H1 (cell line): Measurements from ENCODE around the gene FXR2. TPM values are rescaled to one million over a fixed set of nuclear protein-coding genes. Genes with fewer than 3 reads are reported as not detected.

ENCODE experiments used
- ATF2 ChIP-seq: IDR thresholded peaks from 2 replicates; pipeline ENCODE4 v1.6.1; 2012; ENCODE audit warnings: low read length, inconsistent platforms
- CEBPB ChIP-seq: IDR thresholded peaks from 2 replicates; pipeline ENCODE4 v1.6.1; 2012; ENCODE audit warnings: low read depth, low read length
- JUND ChIP-seq: IDR thresholded peaks from 2 replicates; pipeline ENCODE4 v1.6.1; 2011; ENCODE audit warnings: mild to moderate bottlenecking, improper control_type of control experiment, low read length
- POLR2A ChIP-seq, 2 experiments: IDR thresholded peaks; 1 replicate in 1 of 2; 2 replicates in 1 of 2; pipeline ENCODE4 v1.6.1; 2011; ENCODE audit warnings: low read depth in 2 of 2, low read length in 2 of 2, mild to moderate bottlenecking in 2 of 2; ENCODE audit errors: control extremely low read depth in 1 of 2
- POLR2AphosphoS5 ChIP-seq: IDR thresholded peaks from 2 replicates; pipeline ENCODE4 v1.6.1; 2011; ENCODE audit warnings: low read depth, low read length
- RBBP5 ChIP-seq: IDR thresholded peaks from 2 replicates; pipeline ENCODE4 v1.7.1; 2012; ENCODE audit warnings: low read depth, mild to moderate bottlenecking, inconsistent platforms, low read length, moderate library complexity, borderline replicate concordance
- SIN3A ChIP-seq, 2 experiments: IDR thresholded peaks in 1 of 2; conservative IDR thresholded peaks in 1 of 2; 2 replicates each; pipeline ENCODE4 v1.6.1; 2011 to 2012; ENCODE audit warnings: low read length in 2 of 2, improper control_type of control experiment in 1 of 2, low read depth in 1 of 2, mild to moderate bottlenecking in 1 of 2
- SP4 ChIP-seq: IDR thresholded peaks from 2 replicates; pipeline ENCODE4 v1.6.1; 2012; ENCODE audit warnings: low read length, inconsistent platforms
- TAF1 ChIP-seq: IDR thresholded peaks from 2 replicates; pipeline ENCODE4 v1.6.1; 2011; ENCODE audit warnings: mild to moderate bottlenecking, low read depth, low read length
- TBP ChIP-seq: IDR thresholded peaks from 2 replicates; pipeline ENCODE4 v1.6.1; 2011; ENCODE audit warnings: low read depth, low read length, improper control_type of control experiment
- TEAD4 ChIP-seq: IDR thresholded peaks from 2 replicates; pipeline ENCODE4 v1.6.1; 2012; ENCODE audit warnings: low read depth, low read length, inconsistent platforms, mixed read lengths
- polyA plus RNA-seq, 7 experiments: library from polyadenylated mRNA; depleted of rRNA in 3 of 7; stranded (reverse) in 5 of 7; unstranded in 2 of 7; fragments of >200 nt in 5 of 7; fragments of 200-250 nt in 2 of 7; gene quantifications; 1 replicate in 5 of 7; 2 replicates in 1 of 7; 4 replicates in 1 of 7; pipeline versions ENCODE4 v1.2.1 to v1.2.3, GENCODE V29; 2011 to 2013; ENCODE audit warnings: missing spikeins in 2 of 7, mixed read lengths in 2 of 7
- total RNA-seq: library from RNA; stranded (reverse); fragmentation: NEBNext Ultra II Directional; extraction: Animal tissue kit (Norgen Biotek cat#: 25700); gene quantifications from 2 replicates; pipeline ENCODE4 v1.2.1, GENCODE V29; 2021

Gene FXR2
- total and polyA plus RNA-seq, 2 of the 8 experiments (the other 6 are each of a cell fraction or from before 2014, with no cell fraction given): 26.2 to 44.0 TPM

- TF ChIP-seq RBBP5 (0 out of 2 replicates have a peak, but pooled peaks have one; percentile 9), TAF1 (peak; percentile 66; the same call in 1 of the 2 replicates), SIN3A (conservative IDR thresholded peaks at IDR 0.05 in 1 of 2, IDR thresholded peaks at IDR 0.05 in 1 of 2; ENCODE audit: low read depth in 1 of 2, low read length in 2 of 2) (peak in 1 of 2 experiments; percentile 77; a peak in 1 of 4 replicates), POLR2AphosphoS5 (peak; percentile 39; the same call in 1 of the 2 replicates), POLR2A (IDR thresholded peaks at IDR 0.05; ENCODE audit: control extremely low read depth in 1 of 2, low read depth in 2 of 2, low read length in 2 of 2) (peak in 1 of 2 experiments; percentile 38; a peak in 2 of 3 replicates), JUND (peak; percentile 37; the same call in 1 of the 2 replicates), TEAD4 (no peak), CEBPB (no peak), TBP (peak; percentile 62; the same call in 1 of the 2 replicates), ATF2 (0 out of 2 replicates have a peak, but pooled peaks have one; percentile 54), SP4 (no peak)
- TF ChIP-seq, all 59 proteins: peak for 11
These were observed 54.3 kb downstream of the FXR2 start (continued) for GRCh38 chr17:7560172-7561027.
